Activated CD4-positive, CD25-positive, alpha-beta regulatory T cell treated with anti-CD3 and anti-CD28 coated beads, Interleukin-2, amount 50 U/mL, for 72 hours (primary cell): Measurements from ENCODE around the gene DSCAML1.

Experiments
- DNase-seq: peaks from one replicate; pipeline ENCODE4 v3.0.0; 2021

Gene DSCAML1

GRCh38 chr11:117723277-117724024, 73.6 kb downstream of the DSCAML1 start:
- DNase-seq: no peak

GRCh38 chr11:117722082-117722481, 74.9 kb downstream of the DSCAML1 start:
- DNase-seq: no peak

- DNase-seq: no peak
Observed at GRCh38 chr11:117720061-117720511, 76.9 kb downstream of the DSCAML1 start.

GRCh38 chr11:117719480-117719879, 77.5 kb downstream of the DSCAML1 start:
- DNase-seq: no peak

DNA sequence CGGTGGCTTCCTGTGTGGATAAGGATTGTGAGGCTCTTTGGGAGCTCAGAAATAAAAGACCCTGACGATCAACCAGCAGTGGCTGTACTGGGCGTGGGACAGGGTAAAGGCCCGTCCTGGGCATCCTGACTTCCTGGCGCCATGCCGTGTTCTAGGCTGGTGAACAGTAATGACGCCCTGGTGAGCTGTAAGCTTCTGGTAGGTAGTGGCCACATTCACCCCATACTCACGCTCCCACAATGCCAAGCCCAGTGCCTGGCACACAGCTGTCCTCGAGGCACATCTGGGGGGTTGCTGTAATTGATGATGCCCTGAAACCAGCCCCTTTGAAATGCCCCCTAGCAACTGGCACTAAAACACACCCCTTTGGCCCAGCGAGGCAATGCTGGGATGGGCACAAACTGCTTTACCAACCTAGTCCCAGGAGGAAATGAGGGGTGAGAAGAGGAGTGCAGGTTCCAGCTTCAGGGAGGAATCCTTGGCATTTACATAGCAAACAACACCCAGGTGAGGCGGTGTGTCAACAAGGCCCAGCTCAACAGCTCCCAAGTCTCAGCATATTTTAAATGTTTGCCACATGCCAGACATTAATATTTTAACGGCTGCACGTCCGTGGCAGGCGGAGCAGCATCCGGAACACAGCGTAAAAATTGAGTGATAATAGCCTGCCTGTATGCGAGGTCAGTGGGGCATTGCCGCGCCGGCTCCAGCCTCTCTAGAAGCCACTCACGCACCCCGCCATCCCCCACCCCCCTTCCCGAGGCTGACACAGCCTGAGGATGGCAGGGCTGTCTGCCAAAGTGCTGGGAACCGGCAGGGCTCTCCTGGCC, 79.3 kb downstream of the DSCAML1 start:
- no peak for DNase-seq

DNA sequence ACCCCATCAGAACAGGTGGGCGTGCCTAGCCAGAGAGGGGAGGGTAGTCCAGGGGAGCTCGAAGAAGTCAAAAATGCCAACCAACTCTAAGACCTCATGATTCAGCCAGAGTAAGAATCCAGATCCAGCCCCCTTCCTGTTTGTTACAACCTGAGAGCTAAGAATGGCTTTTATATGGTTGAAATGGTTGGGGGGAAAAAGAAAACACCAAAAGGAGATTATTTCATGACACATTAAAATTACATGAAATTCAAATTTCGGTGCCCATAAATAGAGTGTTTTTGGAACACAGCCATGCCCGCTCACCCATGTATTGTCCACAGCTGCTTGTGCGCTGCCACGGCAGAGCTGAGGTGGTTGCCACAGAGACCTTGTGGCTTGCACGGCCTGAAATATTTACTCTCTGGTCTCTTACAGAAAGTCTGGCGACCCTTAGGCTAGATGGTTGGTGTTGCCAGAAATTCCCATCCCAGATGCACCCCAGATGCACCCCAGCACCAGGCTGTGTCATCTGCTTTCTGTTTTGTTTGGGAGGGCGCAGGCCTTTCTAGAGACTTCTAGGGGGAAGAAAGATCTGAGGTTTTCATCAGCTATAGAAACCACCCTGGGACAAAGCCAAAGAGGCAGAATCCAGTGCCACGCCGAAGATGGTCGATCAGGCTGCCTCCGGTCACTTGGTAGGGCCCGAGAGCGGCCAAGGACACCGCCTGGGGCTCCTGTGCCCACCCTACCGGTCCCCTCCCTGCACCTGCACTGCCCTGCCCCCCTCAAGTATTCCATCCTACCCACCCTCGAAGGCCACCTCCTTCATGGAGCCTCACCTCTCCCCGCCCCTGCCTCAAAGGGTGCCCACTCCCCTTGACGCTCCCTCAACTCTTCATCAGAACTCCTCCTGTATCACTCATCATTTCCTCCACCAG, 80.2 kb downstream of the DSCAML1 start:
- no peak for DNase-seq

DNA sequence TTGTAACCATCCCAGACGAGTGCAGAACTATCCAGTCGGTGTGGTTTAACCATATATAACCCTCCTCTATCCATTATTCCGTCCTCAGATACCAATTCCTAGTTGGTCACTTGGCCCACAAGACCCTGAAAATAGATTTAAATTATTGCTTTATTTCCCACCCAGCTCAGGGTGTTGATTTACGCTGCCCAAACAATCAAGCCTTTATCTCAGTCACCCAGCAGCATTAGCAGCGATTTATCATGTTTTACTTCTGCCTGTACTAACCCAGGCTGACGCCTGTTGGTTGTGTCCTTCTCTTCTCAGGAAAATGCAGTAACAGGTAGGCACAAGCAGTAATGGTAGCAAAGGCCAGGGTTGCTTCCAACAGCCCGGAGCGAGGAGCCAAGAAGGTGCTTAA, 81.2 kb downstream of the DSCAML1 start:
- DNase-seq: no peak

GRCh38 chr11:117713538-117713991, 83.5 kb downstream of the DSCAML1 start:
- DNase-seq: no peak

GRCh38 chr11:117712530-117712929, 84.5 kb downstream of the DSCAML1 start:
- DNase-seq: no peak

GRCh38 chr11:117711331-117711730, 85.7 kb downstream of the DSCAML1 start:
- no peak for DNase-seq

DNA sequence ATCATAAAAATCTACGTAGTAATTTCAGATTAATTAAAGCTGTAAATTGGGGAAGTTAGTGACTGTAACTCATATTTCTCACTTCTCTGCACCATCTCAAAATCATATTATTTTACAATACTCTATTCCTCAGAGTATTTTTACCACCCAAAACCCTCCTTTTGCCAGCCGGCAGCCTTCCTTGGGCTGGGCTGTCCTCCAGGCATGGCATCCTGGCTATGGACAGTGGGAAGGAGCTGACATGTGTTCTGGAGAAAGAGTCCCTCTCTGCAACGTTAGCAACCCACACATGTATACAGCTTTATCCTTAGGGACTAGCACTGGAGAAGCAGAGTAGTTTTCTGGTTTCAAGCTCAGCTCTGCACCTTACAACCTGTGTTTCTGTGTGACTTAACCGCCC, 86.8 kb downstream of the DSCAML1 start:
- no peak for DNase-seq

GRCh38 chr11:117706322-117706814, 90.6 kb downstream of the DSCAML1 start:
- DNase-seq: no peak

GRCh38 chr11:117705866-117706265, 91.2 kb downstream of the DSCAML1 start:
- no peak for DNase-seq

GRCh38 chr11:117704395-117705100, 92.5 kb downstream of the DSCAML1 start:
- no peak for DNase-seq

DNA sequence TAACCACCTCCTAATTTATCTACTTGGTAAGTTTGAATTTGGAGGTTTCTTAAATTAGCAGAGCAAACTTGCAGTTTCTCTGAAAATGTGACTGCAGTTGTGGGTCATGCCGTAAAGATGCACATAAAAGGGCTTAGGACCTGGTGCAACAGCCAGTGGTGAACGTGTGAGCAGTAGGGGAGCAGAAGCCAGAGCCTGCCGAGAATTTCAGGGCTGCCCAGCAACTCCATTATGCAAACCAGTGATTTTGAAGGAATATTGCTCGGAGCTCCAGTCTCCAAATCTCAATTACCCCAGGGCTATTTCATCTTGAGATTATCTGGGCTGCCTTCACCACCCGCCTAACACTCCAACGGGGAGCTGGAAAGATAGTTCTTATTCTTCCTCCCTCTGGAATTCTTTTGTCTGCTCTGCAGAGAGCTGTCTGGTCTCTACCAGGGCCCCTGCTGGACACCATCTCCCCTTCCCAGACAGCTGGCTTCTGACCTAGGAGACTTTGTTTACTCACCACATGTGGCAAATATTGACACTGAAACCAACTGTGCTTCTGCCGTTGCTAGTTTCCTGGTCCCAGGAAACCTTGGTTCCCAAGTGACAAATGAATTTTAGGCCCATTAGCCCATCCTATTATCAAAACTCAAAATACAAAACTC, 93.9 kb downstream of the DSCAML1 start:
- no peak for DNase-seq

- DNase-seq: no peak
Observed at GRCh38 chr11:117701781-117702180, 95.2 kb downstream of the DSCAML1 start.

GRCh38 chr11:117700551-117700950, 96.5 kb downstream of the DSCAML1 start:
- DNase-seq: no peak

DNA sequence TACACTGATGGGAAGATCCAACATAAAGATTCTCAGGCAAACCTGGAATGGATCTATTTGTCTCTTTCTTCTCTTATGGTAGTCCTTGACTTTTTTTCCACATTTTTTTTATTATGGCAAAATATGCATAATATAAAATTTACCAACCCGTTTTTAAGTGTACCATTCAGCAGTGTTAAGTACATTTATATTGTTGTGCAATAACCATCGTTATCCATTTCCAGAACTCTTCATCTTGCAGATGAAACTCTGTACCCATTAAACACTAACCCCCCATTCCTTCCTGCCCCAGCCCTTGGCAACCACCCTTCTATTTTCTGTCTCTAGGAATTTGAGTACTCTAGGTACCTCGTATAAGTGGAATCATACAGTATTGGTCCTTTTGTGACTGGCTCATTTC, 99.7 kb downstream of the DSCAML1 start:
- no peak for DNase-seq

GRCh38 chr11:117696540-117696939, 100.5 kb downstream of the DSCAML1 start:
- DNase-seq: no peak

- no peak for DNase-seq
Observed at GRCh38 chr11:117693344-117693743, 103.7 kb downstream of the DSCAML1 start.

GRCh38 chr11:117691516-117691915, 105.5 kb downstream of the DSCAML1 start:
- no peak for DNase-seq

- no peak for DNase-seq
Observed at GRCh38 chr11:117691218-117691514, 105.8 kb downstream of the DSCAML1 start.
